WTC11 (cell line): ENCODE results near the gene MFGE8. TPM values are rescaled to one million over a fixed set of nuclear protein-coding genes. Genes with fewer than 3 reads are reported as not detected.

ENCODE experiments used
- ATAC-seq: fragments of 200-7000 bp; cut with Tn5 transposase; 2 replicates; pipeline ENCODE4 v1.10.0; 2021; ENCODE audit warnings: mild to moderate bottlenecking, moderate library complexity
- CTCF ChIA-PET: fragments of 300-600 bp; sonication (Branson Sonifier 250); formaldehyde crosslinking; loops from one replicate; lab custom pipeline; 2021; ENCODE audit warnings: antibody characterized with exemption; lab: Charles Lee
- POLR2A ChIA-PET: fragments of 350-600 bp; sonication (Branson Sonifier 250); formaldehyde crosslinking; loops from one replicate; lab custom pipeline; 2021; ENCODE audit warnings: antibody characterized with exemption; lab: Charles Lee
- DNase-seq: peaks from one replicate; pipeline ENCODE4 v3.0.0; 2021; ENCODE audit warnings: low spot score
- H3K27ac Mint-ChIP-seq: 2 replicates; pipeline ENCODE4 v1.8.0; 2021; ENCODE audit warnings: mixed read lengths
- H3K27me3 Mint-ChIP-seq: 2 replicates; pipeline ENCODE4 v1.8.0; 2021; ENCODE audit warnings: low read depth, mild to moderate bottlenecking, moderate library complexity, mixed read lengths
- H3K36me3 Mint-ChIP-seq: 2 replicates; pipeline ENCODE4 v1.8.0; 2021; ENCODE audit warnings: mixed read lengths
- H3K4me1 Mint-ChIP-seq: 2 replicates; pipeline ENCODE4 v1.8.0; 2022; ENCODE audit warnings: mixed read lengths
- H3K4me3 Mint-ChIP-seq: 2 replicates; pipeline ENCODE4 v1.8.0; 2021; ENCODE audit warnings: mild to moderate bottlenecking, moderate library complexity, mixed read lengths
- H3K9me3 Mint-ChIP-seq: 2 replicates; pipeline ENCODE4 v1.8.0; 2021; ENCODE audit warnings: mixed read lengths
- CDX4 ChIP-seq: fragments of 250-450 bp; sonication (Bioruptor Pico); IDR thresholded peaks from 2 replicates; pipeline ENCODE4 v1.9.0; 2021; ENCODE audit warnings: moderate library complexity, mild to moderate bottlenecking, inconsistent platforms, borderline replicate concordance
- CREM ChIP-seq: sonication (generic); formaldehyde crosslinking; IDR thresholded peaks from 2 replicates; pipeline ENCODE4 v1.8.1; 2022; ENCODE audit warnings: mild to moderate bottlenecking, missing genetic modification reagents, moderate library complexity
- ELF4 ChIP-seq: sonication (generic); formaldehyde crosslinking; IDR thresholded peaks from 2 replicates; pipeline ENCODE4 v1.8.1; 2022; ENCODE audit warnings: low read depth, mild to moderate bottlenecking, moderate library complexity, missing genetic modification reagents
- ERG ChIP-seq: fragments of 250-450 bp; sonication (Bioruptor Pico); IDR thresholded peaks from 2 replicates; pipeline ENCODE4 v1.8.0; 2021; ENCODE audit warnings: mild to moderate bottlenecking
- ESRRA ChIP-seq: sonication (generic); formaldehyde crosslinking; IDR thresholded peaks from 2 replicates; pipeline ENCODE4 v1.8.1; 2022; ENCODE audit warnings: mild to moderate bottlenecking, missing genetic modification reagents, borderline replicate concordance
- FOXJ3 ChIP-seq: sonication (generic); formaldehyde crosslinking; IDR thresholded peaks from 2 replicates; pipeline ENCODE4 v1.9.0; 2021; ENCODE audit warnings: missing genetic modification reagents, mild to moderate bottlenecking, borderline replicate concordance
- FOXP4 ChIP-seq: sonication (generic); formaldehyde crosslinking; IDR thresholded peaks from 2 replicates; pipeline ENCODE4 v1.8.0; 2022; ENCODE audit warnings: mild to moderate bottlenecking, missing genetic modification reagents
- GRHL2 ChIP-seq: fragments of 250-450 bp; sonication (Bioruptor Pico); IDR thresholded peaks from 2 replicates; pipeline ENCODE4 v1.8.0; 2022; ENCODE audit warnings: mild to moderate bottlenecking, moderate library complexity; ENCODE audit not compliant: insufficient replicate concordance, severe bottlenecking
- JAZF1 ChIP-seq: fragments of 250-450 bp; sonication (Bioruptor Pico); IDR thresholded peaks from 2 replicates; pipeline ENCODE4 v1.9.0; 2021; ENCODE audit warnings: moderate library complexity, mild to moderate bottlenecking, inconsistent platforms
- MLX ChIP-seq: sonication (generic); formaldehyde crosslinking; IDR thresholded peaks from 2 replicates; pipeline ENCODE4 v1.8.1; 2023; ENCODE audit warnings: mild to moderate bottlenecking, missing genetic modification reagents, moderate library complexity
- NFATC4 ChIP-seq: fragments of 250-450 bp; sonication (Bioruptor Pico); IDR thresholded peaks from 2 replicates; pipeline ENCODE4 v1.9.0; 2021; ENCODE audit warnings: mild to moderate bottlenecking
- NR2C2 ChIP-seq: sonication (generic); formaldehyde crosslinking; IDR thresholded peaks from 2 replicates; pipeline ENCODE4 v1.8.0; 2022; ENCODE audit warnings: mild to moderate bottlenecking, missing genetic modification reagents
- SMAD4 ChIP-seq: sonication (generic); formaldehyde crosslinking; IDR thresholded peaks from 2 replicates; pipeline ENCODE4 v1.8.0; 2022; ENCODE audit warnings: mild to moderate bottlenecking, missing genetic modification reagents
- USF1 ChIP-seq: sonication (generic); formaldehyde crosslinking; IDR thresholded peaks from 2 replicates; pipeline ENCODE4 v1.8.0; 2022; ENCODE audit warnings: mild to moderate bottlenecking, missing genetic modification reagents
- USF2 ChIP-seq: sonication (generic); formaldehyde crosslinking; IDR thresholded peaks from 2 replicates; pipeline ENCODE4 v1.8.1; 2023; ENCODE audit warnings: mild to moderate bottlenecking, missing genetic modification reagents, moderate library complexity
- ZNF263 ChIP-seq: sonication (generic); formaldehyde crosslinking; IDR thresholded peaks from 2 replicates; pipeline ENCODE4 v1.8.1; 2022; ENCODE audit warnings: low read depth, mild to moderate bottlenecking, moderate library complexity, missing genetic modification reagents
- ZNF425 ChIP-seq: fragments of 250-450 bp; sonication (Bioruptor Pico); conservative IDR thresholded peaks from 2 replicates; pipeline ENCODE4 v1.9.0; 2021; ENCODE audit warnings: mild to moderate bottlenecking
- ZNF512 ChIP-seq: sonication (generic); formaldehyde crosslinking; IDR thresholded peaks from 2 replicates; pipeline ENCODE4 v1.8.1; 2022; ENCODE audit warnings: missing genetic modification reagents, borderline replicate concordance
- total RNA-seq: library from RNA; stranded (reverse); gene quantifications from 3 replicates; pipeline ENCODE4 v1.2.3, GENCODE V29; 2021

MFGE8 gene
- total RNA-seq, 1 experiment from 2014 or later, result 719 TPM

GRCh38 chr15:88907111-88907510 lies 6.1 kb downstream of the MFGE8 start (continued):
- no peak for TF ChIP-seq GRHL2 (CRISPR knock-in tag)
- TF ChIP-seq JAZF1 (CRISPR knock-in tag), result no peak
- no peak for TF ChIP-seq SMAD4 (CRISPR knock-in tag)
- TF ChIP-seq ESRRA (CRISPR knock-in tag), result no peak
- TF ChIP-seq CREM, result no peak
- TF ChIP-seq CDX4 (CRISPR knock-in tag), result no peak
- TF ChIP-seq ZNF512 (CRISPR knock-in tag), result no peak
- no peak for TF ChIP-seq MLX
- TF ChIP-seq ERG (CRISPR knock-in tag), result no peak
- TF ChIP-seq USF1 (CRISPR knock-in tag), result no peak

- no peaks in the 10 kb centered on the region for H3K9me3 Mint-ChIP-seq
- TF ChIP-seq NR2C2 (CRISPR knock-in tag), result no peak
- TF ChIP-seq ZNF425, result no peak
- TF ChIP-seq ZNF263, result no peak
- no peak for TF ChIP-seq NFATC4 (CRISPR knock-in tag)
- TF ChIP-seq ELF4 (CRISPR knock-in tag), result no peak
- no peak for TF ChIP-seq FOXJ3
- H3K27ac Mint-ChIP-seq, result no peak overlapping the region
- no peak overlapping the region for H3K4me3 Mint-ChIP-seq
- ChIA-PET POLR2A (interaction anchor here (1.0 kb wide), 1 partner anchor 92 kb away, joined by 3 read pairs; no protein-coding TSS in a partner anchor), CTCF (interaction anchor here (2.3 to 8.6 kb wide), 4 partner anchors 11 to 265 kb away, joined by 13 to 226 read pairs (median 41); partner anchors contain the start of gene HAPLN3)
- ATAC-seq, result no peak
- H3K27me3 Mint-ChIP-seq, result no peaks in the 10 kb centered on the region; the same call in 1 of the 2 replicates
- DNase-seq, result no peak
- peaks cover 96% of the 10 kb centered on the region for H3K36me3 Mint-ChIP-seq
- H3K4me1 Mint-ChIP-seq, result peaks cover 74% of the 10 kb centered on the region
Observed at GRCh38 chr15:88906551-88906950, 6.6 kb downstream of the MFGE8 start.

- Mint-ChIP-seq H3K4me3 (no peak overlapping the region), H3K27me3 (no peaks in the 10 kb centered on the region; the same call in 1 of the 2 replicates), H3K9me3 (no peaks in the 10 kb centered on the region), H3K36me3 (peaks cover 97% of the 10 kb centered on the region), H3K4me1 (peaks cover 70% of the 10 kb centered on the region), H3K27ac (peak overlapping the region; percentile 74)
- no peak for DNase-seq
- ATAC-seq, result no peak
- CTCF ChIA-PET, result interaction anchor here (1.8 to 8.6 kb wide), 10 partner anchors 11 to 265 kb away, joined by 4 to 226 read pairs (median 16); partner anchors contain the start of gene HAPLN3
- POLR2A ChIA-PET, result interaction anchor here (0.6 to 1.7 kb wide), 5 partner anchors 79 to 98 kb away, joined by 3 to 7 read pairs (median 4); no protein-coding TSS in a partner anchor
- TF ChIP-seq FOXP4 (CRISPR knock-in tag) (no peak), NFATC4 (CRISPR knock-in tag) (no peak), USF2 (CRISPR knock-in tag) (no peak), SMAD4 (CRISPR knock-in tag) (no peak)
Observed at GRCh38 chr15:88906130-88906529, 7.0 kb downstream of the MFGE8 start.
